ENCODE data around the gene SLC9A8. TPM values are rescaled to one million over a fixed set of nuclear protein-coding genes. Genes with fewer than 3 reads are reported as not detected.
"Not testable (repeated sequence)": the region's sequence is repeated elsewhere in the genome, so short reads cannot be mapped to it uniquely, and the experiment has no call there.

The SLC9A8 gene
- total RNA-seq, 2 experiments from 2014 or later, result 11.5 to 13.0 TPM

DNA sequence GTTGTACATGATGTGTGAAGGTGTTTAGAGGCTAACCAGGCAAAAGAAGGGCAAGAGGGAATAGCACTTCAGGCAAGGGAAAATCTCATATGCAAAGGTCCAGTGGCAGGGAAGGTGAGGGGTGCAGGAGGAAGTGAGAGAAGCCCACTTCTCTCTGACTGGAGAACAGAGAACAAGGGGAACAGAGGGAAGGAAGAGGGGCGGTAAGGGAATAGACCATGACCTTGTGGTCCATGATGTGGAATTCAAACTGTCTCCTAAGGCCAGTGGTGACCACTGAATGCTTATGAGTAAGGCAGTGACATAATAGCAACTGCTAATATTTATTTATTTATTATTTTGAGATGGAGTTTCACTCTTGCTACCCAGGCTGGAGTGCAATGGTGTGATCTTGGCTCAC is 20.6 kb upstream of the SLC9A8 start:
- Mint-ChIP-seq H3K27me3 (peaks cover 19% of the 10 kb centered on the region), H3K4me1 (ENCODE audit: low read depth) (peaks cover 6% of the 10 kb centered on the region), H3K4me3 (no peak overlapping the region), H3K9me3 (no peaks in the 10 kb centered on the region), H3K36me3 (no peaks in the 10 kb centered on the region), H3K27ac (no peak overlapping the region)
- POLR2A ChIA-PET, result no interaction called here
- CTCF ChIA-PET, result no interaction called here
- DNase-seq, result no peak
- intact Hi-C loops (cut with micrococcal nuclease), result no loop called here

DNA sequence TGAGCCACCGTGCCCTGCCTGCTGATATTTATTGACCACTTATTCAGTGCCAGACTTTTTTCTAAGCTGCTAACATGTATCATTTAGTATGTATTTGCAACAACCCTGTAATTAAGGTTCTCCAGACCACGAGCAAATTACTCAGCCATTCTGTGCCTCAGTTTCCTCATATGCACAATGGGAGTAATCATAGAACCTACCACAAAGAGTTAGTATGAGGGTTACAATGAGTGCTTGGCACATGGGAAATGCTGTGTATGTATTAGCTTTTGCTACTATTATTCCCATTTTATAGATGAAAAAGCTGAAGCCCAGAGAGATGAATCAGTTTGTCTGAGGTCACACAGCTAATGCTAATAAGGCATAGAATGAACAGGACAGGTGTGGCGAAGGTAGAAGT is 20.0 kb upstream of the SLC9A8 start:
- ChIA-PET POLR2A (no interaction called here), CTCF (no interaction called here)
- peaks cover 6% of the 10 kb centered on the region for H3K4me1 Mint-ChIP-seq (ENCODE audit: low read depth)
- intact Hi-C loops (cut with micrococcal nuclease), result no loop called here
- H3K36me3 Mint-ChIP-seq, result no peaks in the 10 kb centered on the region
- peaks cover 19% of the 10 kb centered on the region for H3K27me3 Mint-ChIP-seq
- H3K27ac Mint-ChIP-seq, result no peak overlapping the region
- H3K4me3 Mint-ChIP-seq, result no peak overlapping the region
- DNase-seq, result no peak
- no peaks in the 10 kb centered on the region for H3K9me3 Mint-ChIP-seq

DNA sequence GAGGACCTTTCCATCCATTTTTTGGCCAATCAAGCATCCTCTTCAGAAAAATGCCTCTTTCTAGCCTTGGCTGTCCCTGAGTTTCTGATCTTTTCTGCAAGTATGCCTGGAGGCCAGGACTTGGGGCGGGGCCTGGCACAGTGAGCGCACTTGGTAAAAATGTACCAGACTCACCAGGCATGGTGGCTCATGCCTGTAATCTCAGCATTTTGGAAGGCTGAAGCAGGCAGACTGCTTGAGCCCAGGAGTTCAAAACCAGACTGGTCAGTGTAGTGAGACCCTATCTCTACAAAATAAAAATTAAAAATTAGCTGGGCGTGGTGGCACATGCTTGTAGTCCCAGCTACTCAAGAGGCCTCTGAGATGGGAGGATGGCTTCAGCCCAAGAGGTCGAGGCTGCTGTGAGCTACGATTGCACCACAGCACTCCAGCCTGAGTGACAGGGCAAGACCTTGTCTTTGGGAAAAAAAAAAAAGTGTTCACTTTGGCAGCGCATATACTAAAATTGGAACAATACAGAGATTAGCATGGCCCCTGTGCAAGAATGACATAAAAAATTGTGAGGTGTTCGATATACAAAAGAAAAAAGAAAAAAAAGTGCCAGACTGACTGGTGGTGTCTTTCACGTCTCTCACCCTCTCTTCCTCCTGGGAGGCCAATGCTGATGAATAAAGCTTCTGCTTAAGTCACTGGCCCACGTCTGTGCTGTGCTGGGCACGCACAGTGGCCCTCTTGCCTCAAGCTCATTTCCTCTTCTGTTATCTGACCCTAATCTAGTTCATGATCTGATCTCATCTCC is 18.1 kb upstream of the SLC9A8 start:
- intact Hi-C loops (cut with micrococcal nuclease), result no loop called here
- H3K4me1 Mint-ChIP-seq (ENCODE audit: low read depth), result peaks cover 6% of the 10 kb centered on the region
- ChIA-PET CTCF (interaction anchor here (0.6 to 1.1 kb wide), 2 partner anchors 52 to 183 kb away, joined by 3 read pairs; no protein-coding TSS in a partner anchor), POLR2A (no interaction called here)
- no peak overlapping the region for H3K4me3 Mint-ChIP-seq
- H3K9me3 Mint-ChIP-seq, result no peaks in the 10 kb centered on the region
- peaks cover 19% of the 10 kb centered on the region for H3K27me3 Mint-ChIP-seq
- no peaks in the 10 kb centered on the region for H3K36me3 Mint-ChIP-seq
- no peak for DNase-seq
- no peak overlapping the region for H3K27ac Mint-ChIP-seq

DNA sequence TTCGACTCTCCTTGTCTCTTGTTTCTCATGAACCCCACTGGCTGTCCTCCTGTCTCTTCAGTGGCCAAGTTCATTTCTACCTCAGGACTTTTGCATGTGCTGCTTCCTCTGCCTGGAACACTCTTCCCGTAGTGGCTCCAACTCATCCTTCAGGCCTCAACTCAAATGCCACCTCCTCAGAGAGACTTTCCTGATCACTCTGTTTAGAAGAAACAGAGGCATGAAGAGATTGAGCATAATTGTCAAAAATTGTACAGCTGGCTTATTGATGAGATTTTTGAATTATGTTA is 17.5 kb upstream of the SLC9A8 start:
- CTCF ChIA-PET, result interaction anchor here (0.6 to 1.1 kb wide), 2 partner anchors 52 to 183 kb away, joined by 3 read pairs; no protein-coding TSS in a partner anchor
- Mint-ChIP-seq H3K9me3 (no peaks in the 10 kb centered on the region), H3K27ac (no peak overlapping the region), H3K4me3 (no peak overlapping the region), H3K36me3 (no peaks in the 10 kb centered on the region), H3K4me1 (ENCODE audit: low read depth) (peaks cover 6% of the 10 kb centered on the region), H3K27me3 (peaks cover 17% of the 10 kb centered on the region)
- no peak for DNase-seq
- intact Hi-C loops (cut with micrococcal nuclease), result no loop called here
- POLR2A ChIA-PET, result no interaction called here

DNA sequence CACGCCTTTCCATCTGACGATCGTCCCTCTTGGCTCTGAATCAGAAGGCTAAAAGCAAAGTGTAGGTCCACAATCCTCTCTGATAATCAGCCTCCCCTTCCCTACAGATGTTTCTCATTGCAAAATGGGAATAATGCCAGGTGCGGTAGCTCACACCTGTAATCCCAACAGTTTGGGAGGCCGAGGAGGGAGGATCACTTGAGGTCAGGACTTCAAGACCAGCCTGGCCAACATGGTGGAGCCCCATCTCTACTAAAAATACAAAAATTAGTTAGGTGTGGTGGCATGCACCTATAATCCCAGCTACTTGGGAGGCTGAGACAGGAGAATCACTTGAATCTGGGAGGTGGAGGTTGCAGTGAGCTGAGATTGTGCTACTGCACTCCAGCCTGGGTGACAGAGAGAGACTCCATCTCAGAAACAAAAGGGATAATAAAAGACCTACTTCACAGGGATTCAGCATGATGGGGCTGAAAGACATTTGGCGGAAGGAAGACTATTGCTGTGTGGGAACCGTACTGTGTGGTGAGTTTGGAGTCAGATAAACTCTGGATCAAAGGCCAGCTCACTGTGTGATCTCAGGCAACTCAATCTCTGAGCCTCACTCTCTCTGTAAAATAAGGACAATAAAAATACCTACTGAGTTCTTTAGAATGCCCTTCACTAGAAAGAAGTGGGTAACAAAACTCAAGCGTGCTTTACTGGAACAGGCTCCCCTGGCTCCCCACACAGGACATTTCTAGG is 15.9 kb upstream of the SLC9A8 start:
- Mint-ChIP-seq H3K36me3 (no peaks in the 10 kb centered on the region), H3K9me3 (no peaks in the 10 kb centered on the region), H3K27me3 (peaks cover 10% of the 10 kb centered on the region), H3K4me1 (ENCODE audit: low read depth) (peaks cover 17% of the 10 kb centered on the region), H3K27ac (no peak overlapping the region), H3K4me3 (no peak overlapping the region)
- ChIA-PET POLR2A (no interaction called here), CTCF (interaction anchor here (0.6 kb wide), 1 partner anchor 153 kb away, joined by 4 read pairs; no protein-coding TSS in a partner anchor)
- intact Hi-C loops (cut with micrococcal nuclease), result no loop called here
- no peak for DNase-seq

DNA sequence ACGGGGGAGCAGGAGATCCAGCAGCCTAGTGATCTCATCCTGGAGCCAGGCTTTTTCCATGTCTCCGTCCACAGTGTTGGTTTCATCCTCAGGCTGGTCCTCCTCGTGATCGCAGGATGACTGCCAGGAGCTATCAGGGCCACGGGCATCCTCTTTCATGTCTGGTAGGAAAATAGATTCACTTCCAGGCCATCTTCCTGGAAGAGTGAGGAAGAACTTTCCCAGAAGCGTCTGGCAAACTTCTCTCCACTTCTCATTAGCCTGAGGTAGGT is 15.3 kb upstream of the SLC9A8 start:
- H3K4me1 Mint-ChIP-seq (ENCODE audit: low read depth), result peaks cover 21% of the 10 kb centered on the region
- H3K27ac Mint-ChIP-seq, result no peak overlapping the region
- no peaks in the 10 kb centered on the region for H3K36me3 Mint-ChIP-seq
- CTCF ChIA-PET, result interaction anchor here (0.6 kb wide), 1 partner anchor 153 kb away, joined by 4 read pairs; no protein-coding TSS in a partner anchor
- no peak overlapping the region for H3K4me3 Mint-ChIP-seq
- POLR2A ChIA-PET, result no interaction called here
- H3K9me3 Mint-ChIP-seq, result no peaks in the 10 kb centered on the region
- DNase-seq, result no peak
- intact Hi-C loops (cut with micrococcal nuclease), result no loop called here
- peaks cover 7% of the 10 kb centered on the region for H3K27me3 Mint-ChIP-seq

DNA sequence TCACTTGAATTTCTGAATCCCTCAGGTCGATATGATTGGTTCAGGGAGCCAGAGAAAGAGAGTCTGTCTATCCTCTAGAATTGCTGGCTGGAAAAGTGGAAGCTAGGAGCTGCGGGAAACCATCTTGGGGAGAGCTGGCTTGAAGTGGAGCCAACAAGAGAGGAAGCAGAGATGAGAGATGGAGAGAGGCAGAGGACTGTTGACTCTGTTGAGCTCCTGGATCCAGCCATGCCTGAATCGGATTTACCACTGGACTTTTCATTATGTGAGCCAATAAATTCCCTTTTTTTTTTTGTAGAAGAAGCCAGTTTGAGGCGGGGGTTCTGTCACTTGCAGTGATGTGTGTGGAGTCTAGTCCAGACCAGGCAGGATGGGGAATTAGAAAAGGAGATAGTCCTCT is 13.9 kb upstream of the SLC9A8 start:
- Mint-ChIP-seq H3K9me3 (no peaks in the 10 kb centered on the region), H3K27ac (no peak overlapping the region)

DNA sequence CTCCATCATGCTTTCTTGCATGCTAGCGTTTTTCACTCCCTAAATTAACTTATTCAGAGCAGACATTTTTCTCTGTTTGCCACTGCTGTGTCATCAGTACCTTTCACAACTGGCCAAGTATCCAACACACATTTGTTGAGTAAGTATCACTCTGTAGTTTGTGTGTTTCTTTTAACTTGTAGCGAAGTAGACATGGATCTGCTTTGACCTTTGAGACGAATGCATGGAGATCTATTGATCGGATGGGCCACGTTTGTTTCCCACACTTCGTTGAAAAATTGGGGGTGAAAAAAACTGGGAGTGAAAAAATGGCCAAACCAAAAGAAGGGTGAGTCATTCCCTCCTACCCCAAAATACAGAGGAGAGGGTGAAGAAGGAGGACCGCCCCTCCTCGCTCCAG is 12.9 kb upstream of the SLC9A8 start:
- H3K27ac Mint-ChIP-seq, result no peak overlapping the region
- H3K36me3 Mint-ChIP-seq, result no peaks in the 10 kb centered on the region
- no peak overlapping the region for H3K4me3 Mint-ChIP-seq
- intact Hi-C loops (cut with micrococcal nuclease), result no loop called here
- H3K9me3 Mint-ChIP-seq, result no peaks in the 10 kb centered on the region
- DNase-seq, result no peak
- peaks cover 4% of the 10 kb centered on the region for H3K27me3 Mint-ChIP-seq
- peaks cover 38% of the 10 kb centered on the region for H3K4me1 Mint-ChIP-seq (ENCODE audit: low read depth)
- ChIA-PET POLR2A (no interaction called here), CTCF (no interaction called here)

More for the DNA sequence above, 13.9 kb upstream of the SLC9A8 start:
- POLR2A ChIA-PET, result interaction anchor here (0.7 kb wide), 1 partner anchor 352 kb away, joined by 4 read pairs; no protein-coding TSS in a partner anchor
- H3K4me3 Mint-ChIP-seq, result no peak overlapping the region
- no peak for DNase-seq
- CTCF ChIA-PET, result interaction anchor here (0.7 kb wide), 1 partner anchor 317 kb away, joined by 3 read pairs; no protein-coding TSS in a partner anchor
- H3K4me1 Mint-ChIP-seq (ENCODE audit: low read depth), result peaks cover 30% of the 10 kb centered on the region
- intact Hi-C loops (cut with micrococcal nuclease), result no loop called here
- H3K27me3 Mint-ChIP-seq, result peaks cover 7% of the 10 kb centered on the region
- no peaks in the 10 kb centered on the region for H3K36me3 Mint-ChIP-seq

DNA sequence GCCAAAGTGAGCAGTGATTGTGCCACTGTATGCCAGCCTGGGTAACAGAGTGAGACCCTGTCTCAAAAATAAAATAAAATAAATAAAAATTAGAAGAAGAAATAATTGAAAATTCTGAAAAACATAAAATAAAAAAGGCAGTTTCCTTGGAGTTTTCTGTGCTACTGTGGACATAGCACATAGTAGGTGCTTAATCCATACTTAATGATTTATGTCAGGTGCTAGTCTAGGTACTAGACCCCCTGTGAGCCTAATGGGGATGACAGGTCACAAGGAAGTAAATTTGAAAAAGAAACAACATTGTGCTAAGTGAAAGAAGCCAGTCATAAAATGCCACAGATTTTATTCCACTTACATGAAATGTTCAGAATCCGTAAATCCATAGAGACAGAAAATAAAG is 9.2 kb upstream of the SLC9A8 start:
- Mint-ChIP-seq H3K36me3 (no peaks in the 10 kb centered on the region), H3K4me3 (no peak overlapping the region), H3K9me3 (no peaks in the 10 kb centered on the region), H3K27ac (no peak overlapping the region), H3K27me3 (no peaks in the 10 kb centered on the region), H3K4me1 (ENCODE audit: low read depth) (peaks cover 53% of the 10 kb centered on the region)
- ChIA-PET CTCF (no interaction called here), POLR2A (no interaction called here)
- intact Hi-C loops (cut with micrococcal nuclease), result no loop called here
- no peak for DNase-seq

DNA sequence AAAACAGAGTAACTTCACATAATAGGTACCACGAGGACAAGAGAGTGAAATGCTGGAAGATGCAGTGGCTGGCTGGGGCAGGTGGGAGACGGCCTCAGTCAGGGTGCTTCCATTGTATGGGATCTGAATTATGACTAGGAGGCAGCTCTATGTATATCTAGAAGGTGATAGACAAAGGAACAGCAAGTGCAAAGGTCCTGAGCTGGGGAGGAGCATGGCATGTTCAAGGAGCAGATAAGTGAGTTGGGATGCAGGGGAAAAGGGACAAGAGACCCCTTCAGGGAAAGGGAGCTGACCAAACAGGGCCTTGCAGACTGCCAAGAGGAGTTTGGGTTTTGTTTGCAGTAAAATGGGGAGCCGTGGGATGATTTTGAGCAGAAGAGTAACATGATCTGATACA is 8.3 kb upstream of the SLC9A8 start:
- H3K4me3 Mint-ChIP-seq, result no peak overlapping the region
- peaks cover 53% of the 10 kb centered on the region for H3K4me1 Mint-ChIP-seq (ENCODE audit: low read depth)
- no peak for DNase-seq
- ChIA-PET CTCF (no interaction called here), POLR2A (no interaction called here)
- no peaks in the 10 kb centered on the region for H3K36me3 Mint-ChIP-seq
- H3K27ac Mint-ChIP-seq, result peak overlapping the region; percentile 56
- intact Hi-C loops (cut with micrococcal nuclease), result no loop called here
- no peaks in the 10 kb centered on the region for H3K27me3 Mint-ChIP-seq
- no peaks in the 10 kb centered on the region for H3K9me3 Mint-ChIP-seq

DNA sequence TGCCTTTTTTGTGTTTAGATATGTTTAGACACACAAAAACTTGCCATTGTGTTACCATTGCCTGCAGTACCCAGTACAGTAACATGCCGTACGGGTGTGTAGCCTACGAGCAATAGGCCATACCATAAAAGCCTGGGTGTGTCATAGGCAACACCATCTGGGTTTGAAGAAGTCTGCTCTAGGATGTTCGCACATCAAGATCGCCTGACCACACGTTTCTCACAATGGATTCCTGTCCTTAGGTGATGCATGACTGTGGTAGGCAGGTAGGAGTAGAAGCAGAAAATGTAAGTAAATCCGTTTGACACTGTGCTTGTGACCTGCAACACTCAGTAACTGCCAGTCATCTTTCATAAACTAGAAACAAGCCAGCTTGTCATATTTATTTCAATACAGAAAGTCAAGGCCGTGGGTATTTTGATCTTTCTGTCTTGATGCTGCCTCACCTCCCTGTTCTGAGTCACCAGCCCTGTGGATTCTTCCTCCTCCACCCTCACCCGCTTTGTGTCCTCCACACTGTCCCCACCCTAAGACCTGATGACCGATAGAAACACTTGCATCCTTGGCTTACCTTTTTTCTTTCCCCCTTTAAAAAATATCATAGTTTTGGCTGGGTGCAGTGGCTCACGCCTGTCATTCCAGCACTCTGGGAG is 7.3 kb upstream of the SLC9A8 start:
- intact Hi-C loops (cut with micrococcal nuclease), result loop anchor here (1.0 to 5.0 kb wide), 2 partner anchors 8 to 108 kb away; no protein-coding TSS in a partner anchor
- H3K4me3 Mint-ChIP-seq, result peak overlapping the region; percentile 29
- H3K4me1 Mint-ChIP-seq (ENCODE audit: low read depth), result peaks cover 53% of the 10 kb centered on the region
- H3K27ac Mint-ChIP-seq, result peak overlapping the region; percentile 80
- peak; percentile 82 for DNase-seq
- H3K36me3 Mint-ChIP-seq, CTCF ChIA-PET, H3K27me3 Mint-ChIP-seq, H3K9me3 Mint-ChIP-seq: not testable (repeated sequence)
- POLR2A ChIA-PET, result interaction anchor here (0.7 kb wide), 1 partner anchor 126 kb away, joined by 3 read pairs; no protein-coding TSS in a partner anchor

DNA sequence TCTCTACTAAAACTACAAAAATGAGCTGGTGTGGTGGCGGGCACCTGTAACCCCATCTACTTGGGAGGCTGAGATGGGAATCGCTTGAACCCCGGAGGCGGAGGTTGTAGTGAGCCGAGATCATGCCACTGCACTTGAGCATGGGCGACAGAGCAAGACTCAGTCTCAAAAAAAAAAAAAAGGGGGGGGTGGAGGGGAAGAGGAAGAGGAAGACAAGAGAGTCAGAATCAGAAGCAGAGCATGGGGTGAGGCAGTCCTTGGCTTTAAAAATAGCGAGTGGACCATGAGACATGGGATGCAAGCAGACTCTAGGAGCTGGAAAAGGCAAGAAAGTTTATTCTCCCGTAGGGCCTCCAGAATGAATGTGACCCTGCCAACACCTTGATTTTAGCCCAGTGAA is 3.9 kb upstream of the SLC9A8 start:
- ChIA-PET POLR2A (no interaction called here), CTCF (no interaction called here)
- peaks cover 46% of the 10 kb centered on the region for H3K4me1 Mint-ChIP-seq (ENCODE audit: low read depth)
- no peaks in the 10 kb centered on the region for H3K9me3 Mint-ChIP-seq
- no peak overlapping the region for H3K4me3 Mint-ChIP-seq
- intact Hi-C loops (cut with micrococcal nuclease), result loop anchor here (5.0 kb wide), 1 partner anchor 111 kb away; no protein-coding TSS in a partner anchor
- DNase-seq, result no peak
- H3K36me3 Mint-ChIP-seq, result peaks cover 5% of the 10 kb centered on the region
- no peak overlapping the region for H3K27ac Mint-ChIP-seq
- H3K27me3 Mint-ChIP-seq, result no peaks in the 10 kb centered on the region

Measured in activated CD4-positive, alpha-beta memory T cell treated with anti-CD3 and anti-CD28 coated beads for 36 hours (primary cell).